ENCODE measurements around the gene SNX21. TPM values are rescaled to one million over a fixed set of nuclear protein-coding genes. Genes with fewer than 3 reads are reported as not detected.
"Not testable (repeated sequence)": the region's sequence is repeated elsewhere in the genome, so short reads cannot be mapped to it uniquely, and the experiment has no call there.

SNX21 gene
- total RNA-seq, 4 donors from 2014 or later, result 56.5 to 145 (median 63.2) TPM

DNA sequence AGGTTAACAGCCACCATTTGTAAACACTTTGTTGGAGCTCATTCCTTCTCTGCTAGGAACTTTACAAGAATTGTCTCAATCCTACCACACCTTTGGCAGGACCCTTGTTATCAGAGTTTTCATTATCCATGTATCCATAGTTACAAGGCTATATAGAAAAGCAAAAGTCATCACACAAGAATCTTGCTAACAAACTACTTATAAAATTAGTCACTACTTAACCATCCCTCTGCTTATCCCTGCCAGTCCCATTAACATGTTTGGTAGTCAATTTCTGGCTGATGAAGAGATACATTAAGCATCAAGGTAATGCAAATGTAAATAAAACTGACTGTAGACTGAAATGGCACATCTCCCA, 34.2 kb downstream of the SNX21 start:
- DNase-seq, result no peak

DNA sequence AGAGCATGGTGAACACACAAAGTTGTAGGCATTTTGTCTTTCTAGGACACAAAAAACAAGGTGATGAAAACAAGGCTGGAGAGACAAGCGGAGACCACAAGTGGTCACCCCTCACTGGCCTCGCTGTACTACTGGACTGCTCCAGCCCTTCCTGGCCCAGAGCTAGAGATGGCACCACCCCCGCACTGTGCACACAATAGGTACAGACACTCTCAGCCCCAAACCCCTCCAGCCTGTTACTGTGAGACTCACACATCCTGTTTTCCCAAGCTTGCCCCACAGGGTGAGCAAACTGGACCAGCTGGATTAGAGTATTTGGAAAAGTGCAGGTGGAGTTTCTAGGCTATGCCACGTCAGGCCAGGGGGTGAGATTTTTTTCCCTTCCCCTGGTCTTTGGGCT, 39.0 kb downstream of the SNX21 start:
- Histone ChIP-seq H3K36me3 (no peaks in the 10 kb centered on the region), H3K4me3 (no peak overlapping the region), H3K27me3 (no peaks in the 10 kb centered on the region), H3K9me3 (no peaks in the 10 kb centered on the region), H3K4me1 (no peaks in the 10 kb centered on the region), H3K27ac (no peak overlapping the region)
- intact Hi-C loops (cut with DNase I; ENCODE audit: low total_unique reads), result no loop called here
- no peak for DNase-seq
- TF ChIP-seq POLR2A (IDR thresholded peaks at IDR 0.05), result no peak
- TF ChIP-seq, protein P1, sequence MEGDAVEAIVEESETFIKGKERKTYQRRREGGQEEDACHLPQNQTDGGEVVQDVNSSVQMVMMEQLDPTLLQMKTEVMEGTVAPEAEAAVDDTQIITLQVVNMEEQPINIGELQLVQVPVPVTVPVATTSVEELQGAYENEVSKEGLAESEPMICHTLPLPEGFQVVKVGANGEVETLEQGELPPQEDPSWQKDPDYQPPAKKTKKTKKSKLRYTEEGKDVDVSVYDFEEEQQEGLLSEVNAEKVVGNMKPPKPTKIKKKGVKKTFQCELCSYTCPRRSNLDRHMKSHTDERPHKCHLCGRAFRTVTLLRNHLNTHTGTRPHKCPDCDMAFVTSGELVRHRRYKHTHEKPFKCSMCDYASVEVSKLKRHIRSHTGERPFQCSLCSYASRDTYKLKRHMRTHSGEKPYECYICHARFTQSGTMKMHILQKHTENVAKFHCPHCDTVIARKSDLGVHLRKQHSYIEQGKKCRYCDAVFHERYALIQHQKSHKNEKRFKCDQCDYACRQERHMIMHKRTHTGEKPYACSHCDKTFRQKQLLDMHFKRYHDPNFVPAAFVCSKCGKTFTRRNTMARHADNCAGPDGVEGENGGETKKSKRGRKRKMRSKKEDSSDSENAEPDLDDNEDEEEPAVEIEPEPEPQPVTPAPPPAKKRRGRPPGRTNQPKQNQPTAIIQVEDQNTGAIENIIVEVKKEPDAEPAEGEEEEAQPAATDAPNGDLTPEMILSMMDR (IDR thresholded peaks at IDR 0.05), result no peak

More for the DNA sequence above, 34.2 kb downstream of the SNX21 start:
- TF ChIP-seq, protein P1 (IDR thresholded peaks at IDR 0.05), result no peak
- no peak for TF ChIP-seq POLR2A (IDR thresholded peaks at IDR 0.05)
- intact Hi-C loops (cut with DNase I; ENCODE audit: low total_unique reads), result no loop called here
- H3K36me3 ChIP-seq, result no peaks in the 10 kb centered on the region
- no peaks in the 10 kb centered on the region for H3K4me1 ChIP-seq
- H3K4me3 ChIP-seq, result no peak overlapping the region
- H3K27me3 ChIP-seq, result no peaks in the 10 kb centered on the region
- no peak overlapping the region for H3K27ac ChIP-seq
- no peaks in the 10 kb centered on the region for H3K9me3 ChIP-seq

DNA sequence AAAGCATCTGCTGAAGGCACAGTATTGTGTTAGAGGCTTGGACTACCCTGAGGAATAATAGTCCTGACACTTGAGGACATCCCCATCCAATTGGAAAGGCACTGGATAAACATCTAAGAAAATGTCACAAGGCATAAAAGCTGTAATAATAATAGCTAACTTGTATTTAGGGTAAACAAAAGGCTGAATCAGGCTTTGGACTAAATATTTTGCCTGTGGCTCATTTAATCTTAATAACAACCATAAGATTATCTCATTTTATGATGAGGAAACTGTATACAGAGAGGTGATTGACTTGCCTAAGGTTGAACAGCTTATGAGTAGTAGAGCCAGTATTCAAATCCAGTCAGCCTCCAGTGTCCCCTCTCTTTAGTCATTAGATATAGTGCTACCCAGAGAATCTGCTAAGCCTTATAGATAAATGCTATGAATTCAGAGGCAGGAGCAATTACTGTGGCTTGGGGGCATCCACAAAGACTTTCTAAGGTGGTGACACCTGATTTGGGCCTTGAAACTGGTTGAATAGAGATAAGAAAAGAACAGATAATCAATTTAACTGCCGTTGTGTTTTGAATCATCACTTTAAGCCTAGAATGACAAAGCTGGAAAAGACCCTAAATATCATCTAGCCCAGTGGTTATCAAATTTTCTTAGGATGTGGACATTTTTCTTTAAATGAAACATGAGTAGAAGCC, 40.0 kb downstream of the SNX21 start:
- H3K27me3 ChIP-seq, result no peaks in the 10 kb centered on the region
- TF ChIP-seq, protein P1 (IDR thresholded peaks at IDR 0.05), result no peak
- no peak for TF ChIP-seq POLR2A (IDR thresholded peaks at IDR 0.05)
- no peak for DNase-seq
- H3K4me1 ChIP-seq, result no peaks in the 10 kb centered on the region
- intact Hi-C loops (cut with DNase I; ENCODE audit: low total_unique reads), result no loop called here
- no peaks in the 10 kb centered on the region for H3K9me3 ChIP-seq
- H3K4me3 ChIP-seq, result no peak overlapping the region
- no peak overlapping the region for H3K27ac ChIP-seq
- H3K36me3 ChIP-seq, result no peaks in the 10 kb centered on the region

DNA sequence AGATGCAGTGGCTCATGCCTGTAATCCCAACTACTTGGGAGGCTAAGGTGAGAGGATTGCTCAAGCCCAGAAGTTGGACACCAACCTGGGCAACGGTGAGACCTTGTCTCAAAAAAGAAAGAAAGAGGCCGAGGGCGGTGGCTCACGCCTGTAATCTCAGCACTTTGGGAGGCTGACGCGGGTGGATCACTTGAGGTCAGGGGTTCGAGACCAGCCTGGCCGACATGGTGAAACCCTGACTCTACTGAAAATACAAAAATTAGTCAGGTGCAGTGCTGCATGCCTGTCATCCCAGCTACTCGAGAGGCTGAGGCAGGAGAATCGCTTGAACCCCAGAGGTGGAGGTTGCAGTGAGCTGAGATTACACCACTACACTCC, 40.5 kb downstream of the SNX21 start:
- H3K36me3 ChIP-seq; H3K9me3 ChIP-seq; H3K4me1 ChIP-seq; DNase-seq; H3K4me3 ChIP-seq; intact Hi-C loops (cut with DNase I; ENCODE audit: low total_unique reads); H3K27me3 ChIP-seq; H3K27ac ChIP-seq: not testable (repeated sequence)

DNA sequence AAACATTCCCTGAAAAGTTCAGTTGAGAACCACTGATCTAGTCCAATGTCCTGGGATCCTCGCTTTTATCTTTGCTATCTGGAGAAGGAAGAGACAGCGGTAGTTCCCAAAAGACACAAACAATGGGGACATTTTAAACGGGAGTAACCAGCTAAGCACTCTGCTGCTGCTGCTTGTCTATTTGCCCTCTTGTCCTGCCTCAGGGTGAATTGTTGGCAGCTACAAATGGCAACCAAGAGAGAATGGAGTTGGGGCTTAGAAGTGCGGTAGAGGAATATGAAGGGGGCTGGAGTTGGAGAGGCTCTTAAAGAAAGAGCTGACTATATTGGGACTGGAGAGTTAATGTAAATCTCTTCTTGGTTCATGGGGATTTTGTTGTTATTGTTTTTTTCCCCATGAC, 41.0 kb downstream of the SNX21 start:
- Histone ChIP-seq H3K9me3 (no peaks in the 10 kb centered on the region), H3K27me3 (no peaks in the 10 kb centered on the region), H3K4me1 (no peaks in the 10 kb centered on the region), H3K36me3 (no peaks in the 10 kb centered on the region), H3K4me3 (no peak overlapping the region), H3K27ac (no peak overlapping the region)
- no peak for DNase-seq
- intact Hi-C loops (cut with DNase I; ENCODE audit: low total_unique reads), result no loop called here
- TF ChIP-seq, protein P1 (IDR thresholded peaks at IDR 0.05), result no peak
- no peak for TF ChIP-seq POLR2A (IDR thresholded peaks at IDR 0.05)

Data from uterus (tissue), 4 donors.